ENCODE data around the gene MON2. TPM values are rescaled to one million over a fixed set of nuclear protein-coding genes. Genes with fewer than 3 reads are reported as not detected.
A peak's percentile ranks its signal among the peaks of the same experiment; 100 is the strongest.

Gene MON2
- total RNA-seq, 2 experiments from 2014 or later: 25.5 to 29.0 TPM

GRCh38 chr12:62597253-62597652, 130.6 kb downstream of the MON2 start:
- Mint-ChIP-seq H3K27me3 (no peaks in the 10 kb centered on the region), H3K9me3 (no peaks in the 10 kb centered on the region), H3K27ac (no peak overlapping the region), H3K36me3 (ENCODE audit: low read depth) (peaks cover 2% of the 10 kb centered on the region), H3K4me1 (ENCODE audit: low read depth) (peaks cover 11% of the 10 kb centered on the region), H3K4me3 (no peak overlapping the region)
- ATAC-seq (no peak), DNase-seq (no peak)
- intact Hi-C loops (cut with micrococcal nuclease): no loop called here
- POLR2A ChIA-PET: no interaction called here
- CTCF ChIA-PET: no interaction called here
- no peak for TF ChIP-seq CTCF (IDR thresholded peaks at IDR 0.05)

- ATAC-seq (no peak), DNase-seq (no peak)
- CTCF ChIA-PET: interaction anchor here (1.0 kb wide), 1 partner anchor 195 kb away, joined by 4 read pairs; no protein-coding TSS in a partner anchor
- no peaks in the 10 kb centered on the region for H3K9me3 Mint-ChIP-seq
- peaks cover 11% of the 10 kb centered on the region for H3K4me1 Mint-ChIP-seq (ENCODE audit: low read depth)
- no peak overlapping the region for H3K27ac Mint-ChIP-seq
- TF ChIP-seq CTCF (IDR thresholded peaks at IDR 0.05): no peak
- intact Hi-C loops (cut with micrococcal nuclease): no loop called here
- POLR2A ChIA-PET: no interaction called here
- H3K27me3 Mint-ChIP-seq: no peaks in the 10 kb centered on the region
- H3K4me3 Mint-ChIP-seq: no peak overlapping the region
- H3K36me3 Mint-ChIP-seq (ENCODE audit: low read depth): peaks cover 3% of the 10 kb centered on the region
Measured at GRCh38 chr12:62598846-62599245, 132.2 kb downstream of the MON2 start.

- H3K36me3 Mint-ChIP-seq (ENCODE audit: low read depth): peaks cover 10% of the 10 kb centered on the region
- POLR2A ChIA-PET: no interaction called here
Measured at GRCh38 chr12:62599854-62600437, 133.3 kb downstream of the MON2 start.

GRCh38 chr12:62601765-62602164, 135.1 kb downstream of the MON2 start:
- POLR2A ChIA-PET: interaction anchor here (0.8 to 2.4 kb wide), 6 partner anchors 8 to 191 kb away, joined by 3 to 10 read pairs (median 4); no protein-coding TSS in a partner anchor

More at GRCh38 chr12:62599854-62600437, 133.3 kb downstream of the MON2 start:
- DNase-seq: no peak
- peaks cover 19% of the 10 kb centered on the region for H3K4me1 Mint-ChIP-seq (ENCODE audit: low read depth)
- no peak overlapping the region for H3K27ac Mint-ChIP-seq
- H3K9me3 Mint-ChIP-seq: no peaks in the 10 kb centered on the region
- H3K27me3 Mint-ChIP-seq: no peaks in the 10 kb centered on the region
- TF ChIP-seq CTCF (IDR thresholded peaks at IDR 0.05): no peak
- CTCF ChIA-PET: interaction anchor here (1.3 kb wide), 1 partner anchor 18 kb away, joined by 5 read pairs; no protein-coding TSS in a partner anchor
- no peak overlapping the region for H3K4me3 Mint-ChIP-seq
- ATAC-seq: no peak
- intact Hi-C loops (cut with micrococcal nuclease): loop anchor here (5.0 kb wide), 2 partner anchors 42 to 192 kb away; no protein-coding TSS in a partner anchor

More at GRCh38 chr12:62601765-62602164, 135.1 kb downstream of the MON2 start:
- Mint-ChIP-seq H3K4me3 (peak overlapping the region; percentile 95), H3K4me1 (ENCODE audit: low read depth) (peaks cover 36% of the 10 kb centered on the region), H3K36me3 (ENCODE audit: low read depth) (peaks cover 11% of the 10 kb centered on the region), H3K27me3 (no peaks in the 10 kb centered on the region), H3K9me3 (no peaks in the 10 kb centered on the region), H3K27ac (peak overlapping the region; percentile 98)
- no peak for TF ChIP-seq CTCF (IDR thresholded peaks at IDR 0.05)
- intact Hi-C loops (cut with micrococcal nuclease): loop anchor here (2.0 to 5.0 kb wide), 3 partner anchors 41 to 341 kb away; partner anchors contain the start of gene USP15
- DNase-seq (no peak), ATAC-seq (no peak)
- CTCF ChIA-PET: interaction anchor here (1.0 to 2.6 kb wide), 2 partner anchors 193 to 196 kb away, joined by 3 to 15 read pairs; no protein-coding TSS in a partner anchor
